ENCODE data around the gene ROPN1.

DNA sequence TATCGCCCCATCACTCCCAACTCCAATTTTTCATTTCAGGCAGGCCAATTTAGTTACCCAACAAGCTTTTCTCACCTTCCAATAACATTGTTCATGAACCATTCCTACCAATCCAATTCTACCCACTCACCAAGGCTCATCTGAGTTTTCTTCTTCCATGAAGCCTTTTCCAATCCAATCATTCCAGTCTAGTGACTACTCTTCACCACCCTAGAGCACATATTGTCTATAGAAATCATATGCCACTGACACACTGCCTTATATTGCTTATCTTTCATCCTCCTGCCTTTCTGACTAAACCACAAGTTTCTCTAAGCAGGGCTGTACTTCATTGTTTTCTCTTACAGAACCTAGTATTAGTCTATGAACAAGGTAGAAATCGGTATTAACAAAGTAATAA is 42.3 kb downstream of the ROPN1 start:
- TF ChIP-seq POLR2A (IDR thresholded peaks at IDR 0.05; ENCODE audit: low read length): no peak
- TF ChIP-seq GATA1 (IDR thresholded peaks at IDR 0.05; ENCODE audit: low read depth, low read length): no peak

All from erythroblast (primary cell).